Right lung (tissue), 5 donors: ENCODE results near the gene HPGDS. TPM values are rescaled to one million over a fixed set of nuclear protein-coding genes. Genes with fewer than 3 reads are reported as not detected.
"Not testable (repeated sequence)": the region's sequence is repeated elsewhere in the genome, so short reads cannot be mapped to it uniquely, and the experiment has no call there.

ENCODE experiments used
- DNase-seq, 2 donors: peaks; one replicate each; pipeline ENCODE4 v3.0.0-alpha.2; 2013
- polyA plus RNA-seq, 5 donors: library from polyadenylated mRNA; unstranded; fragments of 120-200 nt; gene quantifications; one replicate each; pipeline versions ENCODE4 v1.2.1 to v1.2.3, GENCODE V29; 2013; ENCODE audit warnings: inconsistent platforms in 1 of 5, low replicate concordance in 1 of 5; ENCODE audit not compliant: insufficient read length in 5 of 5, insufficient read depth in 1 of 5

Gene HPGDS
- polyA plus RNA-seq, 5 donors: 2.9 to 7.7 (median 6.2) TPM

- DNase-seq: no peak
Measured at GRCh38 chr4:94358101-94358500, 15.5 kb upstream of the HPGDS start.

- DNase-seq: no peak
Measured at GRCh38 chr4:94357624-94358023, 15.0 kb upstream of the HPGDS start.

GRCh38 chr4:94356444-94356843 lies 13.8 kb upstream of the HPGDS start:
- DNase-seq: no peak

GRCh38 chr4:94354474-94354896 lies 11.8 kb upstream of the HPGDS start:
- DNase-seq: no peak

- no peak for DNase-seq
Measured at GRCh38 chr4:94352996-94353395, 10.4 kb upstream of the HPGDS start.

GRCh38 chr4:94352163-94352562 lies 9.5 kb upstream of the HPGDS start:
- DNase-seq: no peak

GRCh38 chr4:94351319-94351718 lies 8.7 kb upstream of the HPGDS start:
- no peak for DNase-seq

- no peak for DNase-seq
Measured at GRCh38 chr4:94350095-94350494, 7.5 kb upstream of the HPGDS start.

- peak in 1 of 2 donors; percentile 12 for DNase-seq
Measured at GRCh38 chr4:94349193-94349592, 6.6 kb upstream of the HPGDS start.

- DNase-seq: no peak
Measured at GRCh38 chr4:94348666-94349065, 6.0 kb upstream of the HPGDS start.

GRCh38 chr4:94346541-94346940 lies 3.9 kb upstream of the HPGDS start:
- DNase-seq: no peak

- no peak for DNase-seq
Measured at GRCh38 chr4:94345969-94346368, 3.3 kb upstream of the HPGDS start.

GRCh38 chr4:94345266-94345665 lies 2.6 kb upstream of the HPGDS start:
- DNase-seq: no peak

GRCh38 chr4:94344457-94344856 lies 1.8 kb upstream of the HPGDS start:
- DNase-seq: no peak

- no peak for DNase-seq
Measured at GRCh38 chr4:94341481-94342370, 910 bp downstream of the HPGDS start.

- DNase-seq: no peak
Measured at GRCh38 chr4:94339779-94340178, 2.9 kb downstream of the HPGDS start.

- DNase-seq: no peak
Measured at GRCh38 chr4:94338681-94339351, 3.8 kb downstream of the HPGDS start.

GRCh38 chr4:94336791-94337190 lies 5.8 kb downstream of the HPGDS start:
- not testable (repeated sequence) for DNase-seq

GRCh38 chr4:94336303-94336702 lies 6.3 kb downstream of the HPGDS start:
- DNase-seq: no peak

GRCh38 chr4:94334962-94335361 lies 7.7 kb downstream of the HPGDS start:
- no peak for DNase-seq

- DNase-seq: no peak
Measured at GRCh38 chr4:94334476-94334875, 8.2 kb downstream of the HPGDS start.

GRCh38 chr4:94333866-94334265 lies 8.8 kb downstream of the HPGDS start:
- no peak for DNase-seq

- DNase-seq: no peak
Measured at GRCh38 chr4:94332983-94333590, 9.5 kb downstream of the HPGDS start.
